ENCODE data around the gene EDNRB.

The EDNRB gene

DNA sequence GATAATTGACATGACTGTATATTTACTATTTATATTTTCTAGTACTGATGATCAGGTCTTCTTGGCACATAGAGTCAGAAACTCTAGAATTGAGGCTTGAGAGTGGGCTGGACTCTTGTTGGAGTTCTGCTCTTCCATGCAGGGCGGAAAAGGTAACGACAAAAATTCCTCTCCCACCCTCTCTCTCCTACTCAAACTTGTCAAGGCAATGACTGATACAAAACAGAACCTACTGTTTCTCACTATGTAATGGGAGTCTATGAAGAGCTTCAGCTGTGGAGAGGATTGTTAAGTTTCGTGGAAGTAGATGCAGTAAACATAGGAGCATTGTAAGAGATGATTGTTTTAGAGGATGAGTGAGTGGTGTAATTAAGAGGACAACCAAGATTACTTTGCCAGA lies 8.8 kb downstream of the EDNRB start:
- no peaks in the 10 kb centered on the region for H3K27me3 ChIP-seq (ENCODE audit: insufficient read depth, poor library complexity, severe bottlenecking)
- no peaks in the 10 kb centered on the region for H3K4me1 ChIP-seq (ENCODE audit: insufficient read depth, poor library complexity, severe bottlenecking)
- no peak overlapping the region for H3K4me3 ChIP-seq (ENCODE audit: severe bottlenecking)
- no peak overlapping the region for H3K27ac ChIP-seq (ENCODE audit: poor library complexity, severe bottlenecking)
- TF ChIP-seq, protein P1, sequence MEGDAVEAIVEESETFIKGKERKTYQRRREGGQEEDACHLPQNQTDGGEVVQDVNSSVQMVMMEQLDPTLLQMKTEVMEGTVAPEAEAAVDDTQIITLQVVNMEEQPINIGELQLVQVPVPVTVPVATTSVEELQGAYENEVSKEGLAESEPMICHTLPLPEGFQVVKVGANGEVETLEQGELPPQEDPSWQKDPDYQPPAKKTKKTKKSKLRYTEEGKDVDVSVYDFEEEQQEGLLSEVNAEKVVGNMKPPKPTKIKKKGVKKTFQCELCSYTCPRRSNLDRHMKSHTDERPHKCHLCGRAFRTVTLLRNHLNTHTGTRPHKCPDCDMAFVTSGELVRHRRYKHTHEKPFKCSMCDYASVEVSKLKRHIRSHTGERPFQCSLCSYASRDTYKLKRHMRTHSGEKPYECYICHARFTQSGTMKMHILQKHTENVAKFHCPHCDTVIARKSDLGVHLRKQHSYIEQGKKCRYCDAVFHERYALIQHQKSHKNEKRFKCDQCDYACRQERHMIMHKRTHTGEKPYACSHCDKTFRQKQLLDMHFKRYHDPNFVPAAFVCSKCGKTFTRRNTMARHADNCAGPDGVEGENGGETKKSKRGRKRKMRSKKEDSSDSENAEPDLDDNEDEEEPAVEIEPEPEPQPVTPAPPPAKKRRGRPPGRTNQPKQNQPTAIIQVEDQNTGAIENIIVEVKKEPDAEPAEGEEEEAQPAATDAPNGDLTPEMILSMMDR (IDR thresholded peaks at IDR 0.05; ENCODE audit: poor library complexity, severe bottlenecking), result no peak
- no peak for DNase-seq (ENCODE audit: low spot score)
- H3K9me3 ChIP-seq (ENCODE audit: severe bottlenecking), result no peaks in the 10 kb centered on the region
- H3K36me3 ChIP-seq (ENCODE audit: low read depth), result no peaks in the 10 kb centered on the region
- ATAC-seq (ENCODE audit: low read depth), result no peak

DNA sequence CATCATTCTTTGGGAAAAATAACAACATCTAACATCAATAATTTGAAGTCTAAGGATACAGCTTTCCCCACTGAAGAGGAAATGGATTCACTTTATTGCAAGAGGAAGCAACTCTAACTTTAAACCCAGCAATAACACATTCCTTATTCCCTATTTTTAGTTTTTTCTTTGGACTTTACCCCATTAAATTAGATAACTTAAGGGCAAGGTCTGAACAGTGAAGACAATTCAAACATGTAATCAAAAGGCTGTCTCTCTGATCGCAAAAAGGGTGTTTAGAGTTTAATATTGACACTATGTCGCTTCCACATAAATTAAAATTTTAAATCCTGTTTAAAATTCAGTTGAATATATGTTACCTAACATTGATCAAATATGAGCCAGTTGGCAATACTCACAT lies 10.1 kb downstream of the EDNRB start:
- no peaks in the 10 kb centered on the region for H3K36me3 ChIP-seq (ENCODE audit: low read depth)
- no peak overlapping the region for H3K4me3 ChIP-seq (ENCODE audit: severe bottlenecking)
- H3K4me1 ChIP-seq (ENCODE audit: insufficient read depth, poor library complexity, severe bottlenecking), result no peaks in the 10 kb centered on the region
- no peaks in the 10 kb centered on the region for H3K9me3 ChIP-seq (ENCODE audit: severe bottlenecking)
- ATAC-seq (ENCODE audit: low read depth), result no peak
- DNase-seq (ENCODE audit: low spot score), result no peak
- H3K27me3 ChIP-seq (ENCODE audit: insufficient read depth, poor library complexity, severe bottlenecking), result no peaks in the 10 kb centered on the region
- H3K27ac ChIP-seq (ENCODE audit: poor library complexity, severe bottlenecking), result no peak overlapping the region
- TF ChIP-seq, protein P1 (IDR thresholded peaks at IDR 0.05; ENCODE audit: poor library complexity, severe bottlenecking), result no peak

DNA sequence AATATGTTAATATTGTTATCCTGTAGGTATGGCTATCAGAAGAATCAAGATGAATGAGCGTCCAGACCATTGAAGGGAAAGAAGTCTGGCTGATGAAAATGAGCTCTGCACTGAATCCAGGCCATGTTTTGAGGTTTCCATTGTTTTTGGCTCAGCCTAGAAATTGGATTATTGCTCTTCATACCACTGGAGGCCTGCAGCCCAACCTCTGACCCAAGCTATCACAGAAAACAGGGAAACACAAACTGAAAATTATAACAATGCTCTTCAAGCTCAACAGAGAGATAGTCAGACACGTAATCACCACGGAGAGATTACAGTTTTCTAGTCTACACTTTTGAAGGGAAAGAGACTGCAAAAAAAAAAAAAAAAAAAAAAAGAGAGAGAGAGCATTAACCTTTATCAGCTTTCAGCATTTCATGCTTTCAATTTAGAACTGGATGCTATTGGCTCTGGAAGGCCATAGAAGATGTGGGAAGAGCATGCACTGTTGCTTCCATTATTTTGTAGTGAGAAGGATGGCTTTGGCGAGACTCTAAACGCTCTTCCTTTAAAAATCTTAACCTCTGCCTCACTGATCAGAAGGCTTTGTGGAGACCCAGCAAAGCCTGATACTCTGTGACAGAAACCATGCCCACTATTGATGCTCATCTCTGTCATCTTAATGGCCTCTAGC lies 10.8 kb downstream of the EDNRB start:
- Histone ChIP-seq H3K4me3 (ENCODE audit: severe bottlenecking) (no peak overlapping the region), H3K36me3 (ENCODE audit: low read depth) (no peaks in the 10 kb centered on the region), H3K9me3 (ENCODE audit: severe bottlenecking) (no peaks in the 10 kb centered on the region), H3K27ac (ENCODE audit: poor library complexity, severe bottlenecking) (no peak overlapping the region), H3K4me1 (ENCODE audit: insufficient read depth, poor library complexity, severe bottlenecking) (no peaks in the 10 kb centered on the region), H3K27me3 (ENCODE audit: insufficient read depth, poor library complexity, severe bottlenecking) (no peaks in the 10 kb centered on the region)
- TF ChIP-seq, protein P1 (IDR thresholded peaks at IDR 0.05; ENCODE audit: poor library complexity, severe bottlenecking), result no peak
- no peak for DNase-seq (ENCODE audit: low spot score)
- no peak for ATAC-seq (ENCODE audit: low read depth)

DNA sequence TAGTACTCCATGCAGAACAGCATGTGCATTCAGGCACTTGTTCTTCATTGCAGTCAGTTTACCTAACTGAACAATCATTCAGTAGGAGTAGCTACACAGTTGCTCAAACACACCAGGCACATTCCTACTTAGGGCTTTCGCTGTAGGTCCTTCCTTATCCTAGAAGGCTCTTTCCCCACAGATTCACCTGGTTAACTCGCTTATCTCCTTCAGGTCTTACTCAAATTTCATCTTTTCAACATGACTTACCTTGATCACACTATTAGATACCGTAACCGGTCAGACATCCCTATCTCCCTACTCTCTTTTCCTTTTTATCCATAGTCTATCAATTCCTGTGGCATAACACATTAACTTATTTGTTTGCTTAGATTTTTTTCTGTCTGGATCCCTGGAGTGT lies 14.6 kb downstream of the EDNRB start:
- Histone ChIP-seq H3K9me3 (ENCODE audit: severe bottlenecking) (no peaks in the 10 kb centered on the region), H3K27me3 (ENCODE audit: insufficient read depth, poor library complexity, severe bottlenecking) (no peaks in the 10 kb centered on the region), H3K27ac (ENCODE audit: poor library complexity, severe bottlenecking) (no peak overlapping the region), H3K4me3 (ENCODE audit: severe bottlenecking) (no peak overlapping the region), H3K36me3 (ENCODE audit: low read depth) (no peaks in the 10 kb centered on the region), H3K4me1 (ENCODE audit: insufficient read depth, poor library complexity, severe bottlenecking) (no peaks in the 10 kb centered on the region)
- ATAC-seq (ENCODE audit: low read depth) (no peak), DNase-seq (ENCODE audit: low spot score) (no peak)
- TF ChIP-seq, protein P1 (IDR thresholded peaks at IDR 0.05; ENCODE audit: poor library complexity, severe bottlenecking), result no peak

DNA sequence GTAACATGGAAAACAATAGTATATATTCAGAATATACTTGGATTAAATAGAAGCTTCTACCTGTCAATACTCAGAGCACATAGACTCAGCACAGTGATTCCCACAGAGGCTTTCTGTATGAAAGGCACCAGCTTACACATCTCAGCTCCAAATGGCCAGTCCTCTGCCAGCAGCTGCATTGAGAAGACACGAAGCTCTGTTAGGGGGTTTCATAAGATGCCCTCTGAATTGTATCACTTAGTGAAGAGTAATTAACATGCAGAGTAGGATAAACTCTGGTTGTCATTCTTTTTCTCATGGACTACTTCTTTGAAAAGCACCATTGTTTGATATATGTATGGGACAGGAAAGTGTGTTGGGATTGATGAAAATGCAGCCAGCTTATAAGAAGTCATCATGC lies 15.2 kb downstream of the EDNRB start:
- DNase-seq (ENCODE audit: low spot score) (no peak), ATAC-seq (ENCODE audit: low read depth) (no peak)
- Histone ChIP-seq H3K4me3 (ENCODE audit: severe bottlenecking) (no peak overlapping the region), H3K27ac (ENCODE audit: poor library complexity, severe bottlenecking) (no peak overlapping the region), H3K27me3 (ENCODE audit: insufficient read depth, poor library complexity, severe bottlenecking) (no peaks in the 10 kb centered on the region), H3K36me3 (ENCODE audit: low read depth) (no peaks in the 10 kb centered on the region), H3K4me1 (ENCODE audit: insufficient read depth, poor library complexity, severe bottlenecking) (no peaks in the 10 kb centered on the region), H3K9me3 (ENCODE audit: severe bottlenecking) (no peaks in the 10 kb centered on the region)
- TF ChIP-seq, protein P1 (IDR thresholded peaks at IDR 0.05; ENCODE audit: poor library complexity, severe bottlenecking), result no peak

All from RWPE2 (cell line).